OCI-LY1 (cell line): ENCODE results near the gene BBX.

Source experiments
- H2AFZ ChIP-seq: fragments of 200-600 bp; sonication (generic), shearing (Covaris generic); 2 replicates; pipeline ENCODE4 v1.6.0; 2014; ENCODE audit warnings: antibody characterized with exemption, mild to moderate bottlenecking, low read length
- H3F3A ChIP-seq: fragments of 200-600 bp; sonication (generic), shearing (Covaris generic); 2 replicates; pipeline ENCODE4 v1.6.0; 2014; ENCODE audit warnings: mild to moderate bottlenecking, antibody characterized with exemption, low read length, moderate library complexity; ENCODE audit not compliant: insufficient read depth
- H3K27ac ChIP-seq: fragments of 200-600 bp; sonication (generic); 2 replicates; pipeline ENCODE4 v1.5.1; 2014; ENCODE audit warnings: low read length, mixed run types, mild to moderate bottlenecking, low read depth; ENCODE audit not compliant: poor library complexity, severe bottlenecking
- H3K27me3 ChIP-seq: fragments of 200-600 bp; sonication (generic); 2 replicates; pipeline ENCODE4 v1.6.0; 2014; ENCODE audit warnings: antibody characterized with exemption, mild to moderate bottlenecking, low read length, moderate library complexity; ENCODE audit not compliant: insufficient read depth
- H3K36me3 ChIP-seq: fragments of 200-600 bp; sonication (generic); 2 replicates; pipeline ENCODE4 v1.6.1; 2014; ENCODE audit warnings: mild to moderate bottlenecking, antibody characterized with exemption, low read length, moderate library complexity, mixed read lengths; ENCODE audit not compliant: insufficient read depth
- H3K4me1 ChIP-seq: fragments of 200-600 bp; sonication (generic); 2 replicates; pipeline ENCODE4 v1.5.1; 2014; ENCODE audit warnings: mild to moderate bottlenecking, low read length, moderate library complexity; ENCODE audit not compliant: insufficient read depth, severe bottlenecking
- H3K4me2 ChIP-seq: fragments of 200-600 bp; sonication (generic), shearing (Covaris generic); 2 replicates; pipeline ENCODE4 v1.6.1; 2014; ENCODE audit warnings: low read length
- H3K4me3 ChIP-seq: fragments of 200-600 bp; sonication (generic); 2 replicates; pipeline ENCODE4 v1.5.1; 2014; ENCODE audit warnings: low read length, low read depth, mild to moderate bottlenecking, mixed read lengths; ENCODE audit not compliant: poor library complexity, severe bottlenecking
- H3K79me2 ChIP-seq: fragments of 200-600 bp; shearing (Covaris generic); 2 replicates; pipeline ENCODE4 v1.6.1; 2016; ENCODE audit warnings: mixed run types, low read length, mixed read lengths; ENCODE audit not compliant: insufficient read depth
- H3K9ac ChIP-seq: fragments of 200-600 bp; sonication (generic), shearing (Covaris generic); 2 replicates; pipeline ENCODE4 v1.6.1; 2014; ENCODE audit warnings: mild to moderate bottlenecking, low read length, mixed read lengths
- H3K9me2 ChIP-seq: fragments of 200-600 bp; sonication (generic), shearing (Covaris generic); 2 replicates; pipeline ENCODE4 v1.6.1; 2014; ENCODE audit warnings: low read depth, mild to moderate bottlenecking, low read length, mixed read lengths
- H3K9me3 ChIP-seq: fragments of 200-600 bp; shearing (Covaris generic); 2 replicates; pipeline ENCODE4 v1.6.1; 2014; ENCODE audit warnings: low read length, mixed read lengths
- H4K20me1 ChIP-seq: fragments of 200-600 bp; sonication (generic), shearing (Covaris generic); 2 replicates; pipeline ENCODE4 v1.6.0; 2016; ENCODE audit warnings: mild to moderate bottlenecking, low read length; ENCODE audit not compliant: insufficient read depth
- EZH2 ChIP-seq: fragments of 200-600 bp; sonication (generic), shearing (Covaris generic); IDR thresholded peaks from 2 replicates; pipeline ENCODE4 v1.8.0; 2017; ENCODE audit warnings: borderline replicate concordance, mixed run types, mild to moderate bottlenecking, antibody characterized with exemption, low read length, moderate library complexity, mixed read lengths
- TF ChIP-seq, protein P1 (sequence below): fragments of 200-600 bp; sonication (generic), shearing (Covaris generic); IDR thresholded peaks from 2 replicates; pipeline ENCODE4 v1.5.1; 2017; ENCODE audit warnings: mild to moderate bottlenecking, antibody characterized with exemption, low read length, moderate library complexity, mixed read lengths

The BBX gene

DNA sequence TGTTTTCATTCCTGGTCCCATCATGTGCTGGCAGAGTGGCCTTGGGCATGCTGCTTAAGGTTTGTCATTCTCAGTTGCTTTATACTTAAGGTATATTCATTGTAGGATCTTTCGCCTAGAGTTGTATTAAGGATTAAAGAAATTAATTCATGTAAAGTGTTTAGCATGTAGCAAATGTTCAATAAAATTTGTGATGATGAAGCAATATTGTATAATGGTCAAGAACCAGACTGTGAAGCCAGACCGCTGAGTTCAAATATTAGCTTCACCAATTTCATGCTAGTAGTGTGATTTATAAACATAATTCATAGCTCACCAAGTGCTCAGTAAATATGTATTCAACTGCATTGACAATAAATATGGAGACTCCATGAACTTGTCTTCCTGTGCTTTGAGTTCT lies 178.5 kb downstream of the BBX start:
- Histone ChIP-seq H3K79me2 (no peaks in the 10 kb centered on the region), H3K4me3 (no peak overlapping the region), H3K27ac (no peak overlapping the region), H3F3A (no peaks in the 10 kb centered on the region), H2AFZ (no peak overlapping the region), H3K9ac (no peak overlapping the region), H3K4me2 (no peak overlapping the region), H4K20me1 (no peaks in the 10 kb centered on the region), H3K9me3 (no peaks in the 10 kb centered on the region), H3K36me3 (no peaks in the 10 kb centered on the region), H3K4me1 (peaks cover 4% of the 10 kb centered on the region), H3K27me3 (no peaks in the 10 kb centered on the region), H3K9me2 (no peaks in the 10 kb centered on the region)
- TF ChIP-seq, protein P1, sequence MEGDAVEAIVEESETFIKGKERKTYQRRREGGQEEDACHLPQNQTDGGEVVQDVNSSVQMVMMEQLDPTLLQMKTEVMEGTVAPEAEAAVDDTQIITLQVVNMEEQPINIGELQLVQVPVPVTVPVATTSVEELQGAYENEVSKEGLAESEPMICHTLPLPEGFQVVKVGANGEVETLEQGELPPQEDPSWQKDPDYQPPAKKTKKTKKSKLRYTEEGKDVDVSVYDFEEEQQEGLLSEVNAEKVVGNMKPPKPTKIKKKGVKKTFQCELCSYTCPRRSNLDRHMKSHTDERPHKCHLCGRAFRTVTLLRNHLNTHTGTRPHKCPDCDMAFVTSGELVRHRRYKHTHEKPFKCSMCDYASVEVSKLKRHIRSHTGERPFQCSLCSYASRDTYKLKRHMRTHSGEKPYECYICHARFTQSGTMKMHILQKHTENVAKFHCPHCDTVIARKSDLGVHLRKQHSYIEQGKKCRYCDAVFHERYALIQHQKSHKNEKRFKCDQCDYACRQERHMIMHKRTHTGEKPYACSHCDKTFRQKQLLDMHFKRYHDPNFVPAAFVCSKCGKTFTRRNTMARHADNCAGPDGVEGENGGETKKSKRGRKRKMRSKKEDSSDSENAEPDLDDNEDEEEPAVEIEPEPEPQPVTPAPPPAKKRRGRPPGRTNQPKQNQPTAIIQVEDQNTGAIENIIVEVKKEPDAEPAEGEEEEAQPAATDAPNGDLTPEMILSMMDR: no peak
- no peak for TF ChIP-seq EZH2

GRCh38 chr3:107704477-107704876 lies 181.7 kb downstream of the BBX start:
- Histone ChIP-seq H3K36me3 (no peaks in the 10 kb centered on the region), H3K27me3 (no peaks in the 10 kb centered on the region), H3K4me3 (no peak overlapping the region), H4K20me1 (no peaks in the 10 kb centered on the region), H3K79me2 (no peaks in the 10 kb centered on the region), H2AFZ (no peak overlapping the region), H3K4me2 (no peak overlapping the region), H3K9ac (no peak overlapping the region), H3K27ac (no peak overlapping the region), H3F3A (no peaks in the 10 kb centered on the region), H3K4me1 (no peaks in the 10 kb centered on the region), H3K9me3 (no peaks in the 10 kb centered on the region), H3K9me2 (no peaks in the 10 kb centered on the region)
- TF ChIP-seq EZH2: no peak
- TF ChIP-seq, protein P1: no peak

GRCh38 chr3:107705046-107705445 lies 182.3 kb downstream of the BBX start:
- Histone ChIP-seq H3K9me3 (no peaks in the 10 kb centered on the region), H3K27me3 (no peaks in the 10 kb centered on the region), H3K4me3 (no peak overlapping the region), H3K4me1 (no peaks in the 10 kb centered on the region), H3K9ac (no peak overlapping the region), H2AFZ (no peak overlapping the region), H3K27ac (no peak overlapping the region), H3K36me3 (no peaks in the 10 kb centered on the region), H4K20me1 (no peaks in the 10 kb centered on the region), H3K79me2 (no peaks in the 10 kb centered on the region), H3K9me2 (no peaks in the 10 kb centered on the region), H3F3A (no peaks in the 10 kb centered on the region), H3K4me2 (no peak overlapping the region)
- TF ChIP-seq, protein P1: no peak
- no peak for TF ChIP-seq EZH2
